Mucosa of stomach (tissue), 1 donor: ENCODE results near the gene SLC38A10.

Source experiments
- H3K27me3 ChIP-seq: one replicate; pipeline ENCODE4 v1.7.0; 2013; ENCODE audit warnings: mild to moderate bottlenecking, low read length; ENCODE audit not compliant: control insufficient read depth, insufficient read depth
- H3K36me3 ChIP-seq: one replicate; pipeline ENCODE4 v1.7.0; 2013; ENCODE audit warnings: low read length; ENCODE audit not compliant: control insufficient read depth, insufficient read depth
- H3K4me1 ChIP-seq: one replicate; pipeline ENCODE4 v1.7.0; 2013; ENCODE audit warnings: mild to moderate bottlenecking, low read length; ENCODE audit not compliant: control insufficient read depth, insufficient read depth
- H3K4me3 ChIP-seq: one replicate; pipeline ENCODE4 v1.7.0; 2013; ENCODE audit warnings: low read length
- H3K9ac ChIP-seq: one replicate; pipeline ENCODE4 v1.7.0; 2013; ENCODE audit warnings: mild to moderate bottlenecking, low read length, moderate library complexity
- H3K9me3 ChIP-seq: one replicate; pipeline ENCODE4 v1.7.0; 2013; ENCODE audit warnings: mild to moderate bottlenecking, low read length, moderate library complexity; ENCODE audit not compliant: control insufficient read depth
- donor health status: Pancreatic carcinoma.

Gene SLC38A10

GRCh38 chr17:81258292-81258691 lies 36.8 kb downstream of the SLC38A10 start:
- Histone ChIP-seq H3K36me3 (peaks cover 13% of the 10 kb centered on the region), H3K4me1 (peaks cover 11% of the 10 kb centered on the region), H3K9me3 (no peaks in the 10 kb centered on the region), H3K27me3 (no peaks in the 10 kb centered on the region), H3K4me3 (no peak overlapping the region), H3K9ac (no peak overlapping the region)

GRCh38 chr17:81257533-81257932 lies 37.6 kb downstream of the SLC38A10 start:
- H3K27me3 ChIP-seq, result no peaks in the 10 kb centered on the region
- H3K4me3 ChIP-seq, result no peak overlapping the region
- peaks cover 13% of the 10 kb centered on the region for H3K36me3 ChIP-seq
- no peak overlapping the region for H3K9ac ChIP-seq
- H3K4me1 ChIP-seq, result peaks cover 11% of the 10 kb centered on the region
- no peaks in the 10 kb centered on the region for H3K9me3 ChIP-seq

- H3K36me3 ChIP-seq, result peaks cover 13% of the 10 kb centered on the region
- no peak overlapping the region for H3K9ac ChIP-seq
- no peaks in the 10 kb centered on the region for H3K27me3 ChIP-seq
- H3K9me3 ChIP-seq, result no peaks in the 10 kb centered on the region
- H3K4me1 ChIP-seq, result peaks cover 11% of the 10 kb centered on the region
- no peak overlapping the region for H3K4me3 ChIP-seq
Observed at GRCh38 chr17:81256616-81257015, 38.5 kb downstream of the SLC38A10 start.

- H3K4me3 ChIP-seq, result no peak overlapping the region
- peaks cover 5% of the 10 kb centered on the region for H3K36me3 ChIP-seq
- no peak overlapping the region for H3K9ac ChIP-seq
Observed at GRCh38 chr17:81254955-81255717, 40.0 kb downstream of the SLC38A10 start.

GRCh38 chr17:81253358-81254131 lies 41.6 kb downstream of the SLC38A10 start:
- H3K36me3 ChIP-seq, result peaks cover 6% of the 10 kb centered on the region
- H3K4me1 ChIP-seq, result peaks cover 11% of the 10 kb centered on the region
- no peak overlapping the region for H3K9ac ChIP-seq

More at GRCh38 chr17:81254955-81255717, 40.0 kb downstream of the SLC38A10 start:
- H3K27me3 ChIP-seq, result no peaks in the 10 kb centered on the region
- H3K4me1 ChIP-seq, result peaks cover 11% of the 10 kb centered on the region
- no peaks in the 10 kb centered on the region for H3K9me3 ChIP-seq

GRCh38 chr17:81252987-81253329 lies 42.1 kb downstream of the SLC38A10 start:
- Histone ChIP-seq H3K4me3 (no peak overlapping the region), H3K36me3 (peaks cover 6% of the 10 kb centered on the region), H3K27me3 (no peaks in the 10 kb centered on the region), H3K4me1 (peaks cover 11% of the 10 kb centered on the region), H3K9me3 (no peaks in the 10 kb centered on the region), H3K9ac (no peak overlapping the region)

More at GRCh38 chr17:81253358-81254131, 41.6 kb downstream of the SLC38A10 start:
- no peak overlapping the region for H3K4me3 ChIP-seq
- H3K27me3 ChIP-seq, result no peaks in the 10 kb centered on the region
- no peaks in the 10 kb centered on the region for H3K9me3 ChIP-seq

GRCh38 chr17:81252326-81252986 lies 42.7 kb downstream of the SLC38A10 start:
- no peaks in the 10 kb centered on the region for H3K27me3 ChIP-seq
- H3K9ac ChIP-seq, result no peak overlapping the region
- no peak overlapping the region for H3K4me3 ChIP-seq
- peaks cover 11% of the 10 kb centered on the region for H3K4me1 ChIP-seq
- no peaks in the 10 kb centered on the region for H3K9me3 ChIP-seq
- peaks cover 6% of the 10 kb centered on the region for H3K36me3 ChIP-seq

GRCh38 chr17:81251709-81252301 lies 43.3 kb downstream of the SLC38A10 start:
- no peak overlapping the region for H3K9ac ChIP-seq
- H3K4me3 ChIP-seq, result no peak overlapping the region
- peaks cover 11% of the 10 kb centered on the region for H3K4me1 ChIP-seq
- no peaks in the 10 kb centered on the region for H3K27me3 ChIP-seq
- H3K36me3 ChIP-seq, result peaks cover 6% of the 10 kb centered on the region
- H3K9me3 ChIP-seq, result no peaks in the 10 kb centered on the region

- H3K4me3 ChIP-seq, result no peak overlapping the region
- no peaks in the 10 kb centered on the region for H3K27me3 ChIP-seq
- H3K36me3 ChIP-seq, result peaks cover 6% of the 10 kb centered on the region
- peaks cover 11% of the 10 kb centered on the region for H3K4me1 ChIP-seq
- no peak overlapping the region for H3K9ac ChIP-seq
- no peaks in the 10 kb centered on the region for H3K9me3 ChIP-seq
Observed at GRCh38 chr17:81251094-81251708, 43.9 kb downstream of the SLC38A10 start.

GRCh38 chr17:81250286-81251093 lies 44.6 kb downstream of the SLC38A10 start:
- no peaks in the 10 kb centered on the region for H3K9me3 ChIP-seq
- no peak overlapping the region for H3K4me3 ChIP-seq
- peaks cover 6% of the 10 kb centered on the region for H3K36me3 ChIP-seq
- H3K27me3 ChIP-seq, result no peaks in the 10 kb centered on the region
- H3K4me1 ChIP-seq, result peaks cover 10% of the 10 kb centered on the region
- no peak overlapping the region for H3K9ac ChIP-seq
